Sigmoid colon (tissue), 7 donors: ENCODE measurements around the gene HABP4. TPM values are rescaled to one million over a fixed set of nuclear protein-coding genes. Genes with fewer than 3 reads are reported as not detected.

Experiments
- DNase-seq: peaks from one replicate; pipeline ENCODE4 v3.0.0-alpha.2; 2019
- H3K27ac ChIP-seq, 4 donors: fragments of 200-600 bp; sonication (generic); one replicate each; pipeline ENCODE4 v1.5.1; 2016 to 2019; ENCODE audit warnings: mild to moderate bottlenecking in 1 of 4
- H3K27me3 ChIP-seq, 3 donors: fragments of 200-600 bp; sonication (generic); one replicate each; pipeline ENCODE4 v1.5.1; 2019; ENCODE audit warnings: mild to moderate bottlenecking in 1 of 3
- H3K36me3 ChIP-seq, 4 donors: fragments of 200-600 bp; sonication (generic); one replicate each; pipeline ENCODE4 v1.5.1; 2016 to 2019
- H3K4me1 ChIP-seq, 4 donors: fragments of 200-600 bp; sonication (generic); one replicate each; pipeline ENCODE4 v1.5.1; 2017 to 2019
- H3K4me3 ChIP-seq, 4 donors: fragments of 200-600 bp; sonication (generic); one replicate each; pipeline ENCODE4 v1.5.1; 2017 to 2019; ENCODE audit warnings: mild to moderate bottlenecking in 2 of 4, moderate library complexity in 1 of 4
- H3K9me3 ChIP-seq, 4 donors: fragments of 200-600 bp in 3 of 4; sonication (generic) in 3 of 4; one replicate each; pipeline versions ENCODE4 v1.5.1 to v1.6.1; 2013 to 2019
- CTCF ChIP-seq, 4 experiments: fragments of 450-650 bp in 3 of 4; fragments of 200-600 bp in 1 of 4; IDR thresholded peaks; one replicate each; pipeline ENCODE4 v1.5.1; 2016 to 2019; ENCODE audit warnings: antibody characterized with exemption in 4 of 4, mild to moderate bottlenecking in 3 of 4, moderate library complexity in 2 of 4
- EP300 ChIP-seq, 4 donors: sonication (generic); formaldehyde crosslinking; IDR thresholded peaks; one replicate each; pipeline ENCODE4 v1.6.1; 2017; ENCODE audit warnings: antibody characterized with exemption in 4 of 4
- POLR2A ChIP-seq, 2 donors: fragments of 450-650 bp; IDR thresholded peaks; one replicate each; pipeline ENCODE4 v1.6.1; 2016; ENCODE audit warnings: antibody characterized with exemption in 2 of 2, mild to moderate bottlenecking in 2 of 2, moderate library complexity in 2 of 2
- POLR2AphosphoS5 ChIP-seq, 4 donors: sonication (generic); formaldehyde crosslinking; IDR thresholded peaks; one replicate each; pipeline ENCODE4 v1.6.1; 2017; ENCODE audit warnings: antibody characterized with exemption in 4 of 4
- WGBS, 2 donors: extraction: QIAGEN DNeasy Blood & Tissue Kit; methylation state at CpG; one replicate each; pipeline ENCODE4 v1.1.7; 2013; 5-methylcytosine and 5-hydroxymethylcytosine counted together
- intact Hi-C: fragments of 100-400 bp; cut with DNase I; formaldehyde crosslinking; loops from one replicate; pipeline ENCODE4 v1.15.1; 2023
- polyA plus RNA-seq, 3 donors: library from polyadenylated mRNA; stranded (reverse); fragments of 200-250 nt; gene quantifications; one replicate each; pipeline ENCODE4 v1.2.3, GENCODE V29; 2013
- total RNA-seq, 4 donors: library from RNA; depleted of rRNA; stranded (reverse); fragments of >200 nt; gene quantifications; one replicate each; pipeline ENCODE4 v1.1.0, GENCODE V29; 2016
- donor health status: healthy with polysubstance abuse.
- donor health status: Bipolar disorder and iron deficiency.
- donor health status: healthy.

Gene HABP4
- total and polyA plus RNA-seq, 7 donors, result 2.5 to 23.5 (median 12.5) TPM

GRCh38 chr9:96487949-96488348 lies 38.0 kb downstream of the HABP4 start:
- intact Hi-C loops, result no loop called here
- H3K36me3 ChIP-seq, result peaks cover 3 to 60% (median 19%) of the 10 kb centered on the region in 4 donors
- H3K27me3 ChIP-seq, result no peaks in the 10 kb centered on the region
- TF ChIP-seq CTCF (IDR thresholded peaks at IDR 0.05) (no peak), POLR2AphosphoS5 (IDR thresholded peaks at IDR 0.05) (no peak), EP300 (IDR thresholded peaks at IDR 0.05) (no peak), POLR2A (IDR thresholded peaks at IDR 0.05) (no peak)
- no peaks in the 10 kb centered on the region for H3K9me3 ChIP-seq
- 83 to 87% methylated on average over 10 of the region's 10 CpGs for WGBS, 2 donors
- peaks cover 0 to 36% (median 26%) of the 10 kb centered on the region in 4 donors for H3K4me1 ChIP-seq
- peak overlapping the region in 2 of 4 donors; percentile 55 to 82 for H3K27ac ChIP-seq
- H3K4me3 ChIP-seq, result no peak overlapping the region
- no peak for DNase-seq

GRCh38 chr9:96489482-96489979 lies 39.6 kb downstream of the HABP4 start:
- WGBS, 2 donors, result 94% methylated on average over 12 of the region's 12 CpGs
- no peaks in the 10 kb centered on the region for H3K27me3 ChIP-seq
- no peak overlapping the region for H3K27ac ChIP-seq
- H3K36me3 ChIP-seq, result peaks cover 3 to 61% (median 19%) of the 10 kb centered on the region in 4 donors
- no peaks in the 10 kb centered on the region for H3K9me3 ChIP-seq
- DNase-seq, result no peak
- TF ChIP-seq POLR2AphosphoS5 (IDR thresholded peaks at IDR 0.05), result no peak
- TF ChIP-seq POLR2A (IDR thresholded peaks at IDR 0.05), result no peak
- TF ChIP-seq CTCF (IDR thresholded peaks at IDR 0.05), result no peak
- TF ChIP-seq EP300 (IDR thresholded peaks at IDR 0.05), result no peak
- H3K4me3 ChIP-seq, result no peak overlapping the region
- intact Hi-C loops, result no loop called here
- H3K4me1 ChIP-seq, result peaks cover 0 to 26% (median 19%) of the 10 kb centered on the region in 4 donors

GRCh38 chr9:96490534-96491078 lies 40.6 kb downstream of the HABP4 start:
- peaks cover 3 to 50% (median 19%) of the 10 kb centered on the region in 4 donors for H3K36me3 ChIP-seq
- 94 to 95% methylated on average over 10 of the region's 10 CpGs for WGBS, 2 donors
- no peaks in the 10 kb centered on the region for H3K9me3 ChIP-seq
- peak overlapping the region in 1 of 4 donors; percentile 17 for H3K27ac ChIP-seq
- DNase-seq, result no peak
- H3K4me3 ChIP-seq, result no peak overlapping the region
- H3K27me3 ChIP-seq, result no peaks in the 10 kb centered on the region
- intact Hi-C loops, result no loop called here
- H3K4me1 ChIP-seq, result peaks cover 0 to 25% (median 16%) of the 10 kb centered on the region in 4 donors
- TF ChIP-seq POLR2A (IDR thresholded peaks at IDR 0.05), result no peak
- TF ChIP-seq POLR2AphosphoS5 (IDR thresholded peaks at IDR 0.05), result no peak
- no peak for TF ChIP-seq CTCF (IDR thresholded peaks at IDR 0.05)
- TF ChIP-seq EP300 (IDR thresholded peaks at IDR 0.05), result no peak

- Histone ChIP-seq H3K27ac (peak overlapping the region in 1 of 4 donors; percentile 17), H3K27me3 (no peaks in the 10 kb centered on the region), H3K9me3 (no peaks in the 10 kb centered on the region), H3K4me1 (peaks cover 0 to 19% (median 10%) of the 10 kb centered on the region in 4 donors), H3K4me3 (no peak overlapping the region), H3K36me3 (peaks cover 3 to 49% (median 19%) of the 10 kb centered on the region in 4 donors)
- DNase-seq, result no peak
- TF ChIP-seq POLR2AphosphoS5 (IDR thresholded peaks at IDR 0.05) (no peak), POLR2A (IDR thresholded peaks at IDR 0.05) (no peak), CTCF (IDR thresholded peaks at IDR 0.05) (no peak), EP300 (IDR thresholded peaks at IDR 0.05) (no peak)
- WGBS, 2 donors, result 83 to 84% methylated on average over 10 of the region's 10 CpGs
- intact Hi-C loops, result no loop called here
Measured at GRCh38 chr9:96491079-96491879, 41.3 kb downstream of the HABP4 start.
